Parathyroid adenoma (tissue), 2 donors: ENCODE results near the gene IGLON5.

ENCODE experiments used
- H2AFZ ChIP-seq: fragments of 300-600 bp; sonication (generic); one replicate; pipeline ENCODE4 v1.7.0; 2017; ENCODE audit warnings: antibody characterized with exemption, mild to moderate bottlenecking
- H3K27ac ChIP-seq: fragments of 300-600 bp; sonication (generic); one replicate; pipeline ENCODE4 v1.7.0; 2017
- H3K27me3 ChIP-seq: fragments of 300-600 bp; sonication (generic); one replicate; pipeline ENCODE4 v1.7.0; 2017; ENCODE audit warnings: low read length; ENCODE audit not compliant: control insufficient read depth, insufficient read depth
- H3K36me3 ChIP-seq: fragments of 300-600 bp; sonication (generic); one replicate; pipeline ENCODE4 v1.7.0; 2017; ENCODE audit warnings: low read length; ENCODE audit not compliant: control insufficient read depth, insufficient read depth
- H3K4me1 ChIP-seq: fragments of 300-600 bp; sonication (generic); one replicate; pipeline ENCODE4 v1.7.0; 2017; ENCODE audit warnings: control low read depth
- H3K4me2 ChIP-seq: fragments of 300-600 bp; sonication (generic); one replicate; pipeline ENCODE4 v1.7.0; 2017; ENCODE audit warnings: low read length
- H3K4me3 ChIP-seq: fragments of 300-600 bp; sonication (generic); one replicate; pipeline ENCODE4 v1.7.0; 2017; ENCODE audit warnings: low read depth, low read length
- H3K79me2 ChIP-seq: fragments of 300-600 bp; sonication (generic); one replicate; pipeline ENCODE4 v1.7.0; 2017; ENCODE audit warnings: control low read depth
- H3K9ac ChIP-seq: fragments of 300-600 bp; sonication (generic); one replicate; pipeline ENCODE4 v1.7.0; 2017; ENCODE audit warnings: mild to moderate bottlenecking
- H3K9me3 ChIP-seq: fragments of 300-600 bp; sonication (generic); one replicate; pipeline ENCODE4 v1.7.0; 2017; ENCODE audit warnings: low read length; ENCODE audit not compliant: control insufficient read depth
- TF ChIP-seq, protein P1 (sequence below): fragments of 300-600 bp; sonication (generic); IDR thresholded peaks from one replicate; pipeline ENCODE4 v1.7.0; 2017; ENCODE audit warnings: antibody characterized with exemption, mild to moderate bottlenecking
- donor health status: primary hyperparathyroidism.

The IGLON5 gene

DNA sequence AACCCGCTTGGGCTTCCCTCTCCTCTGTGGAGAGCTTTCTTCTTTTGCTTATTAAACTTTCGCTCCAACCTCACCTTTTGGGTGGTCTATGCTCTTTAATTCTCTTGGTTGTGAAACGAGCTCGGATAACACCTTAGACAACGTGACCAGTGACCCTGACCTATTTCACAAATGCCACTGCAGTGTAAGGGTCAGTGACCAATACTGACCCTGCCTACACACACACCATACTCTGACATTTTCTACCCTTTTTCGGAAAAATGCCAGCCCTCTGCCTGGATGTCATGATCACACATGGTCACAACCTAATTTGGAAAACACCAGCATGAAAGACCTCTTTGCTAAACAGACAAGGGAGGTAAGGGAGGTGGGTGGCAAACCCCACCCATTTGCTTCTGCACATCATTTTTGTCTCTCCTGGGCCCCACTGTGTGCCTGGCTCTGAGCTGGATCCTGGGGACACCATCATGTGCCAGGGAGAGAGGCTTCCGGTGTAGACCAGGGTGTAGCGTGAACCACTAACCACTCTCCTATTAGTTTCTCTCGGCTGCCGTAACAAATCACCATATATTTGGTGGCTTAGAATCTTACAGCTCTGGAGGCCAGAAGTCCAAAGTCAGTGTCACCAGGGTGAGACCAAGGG is 44.8 kb downstream of the IGLON5 start:
- no peaks in the 10 kb centered on the region for H3K27me3 ChIP-seq
- H3K4me1 ChIP-seq = peaks cover 13% of the 10 kb centered on the region
- TF ChIP-seq, protein P1, sequence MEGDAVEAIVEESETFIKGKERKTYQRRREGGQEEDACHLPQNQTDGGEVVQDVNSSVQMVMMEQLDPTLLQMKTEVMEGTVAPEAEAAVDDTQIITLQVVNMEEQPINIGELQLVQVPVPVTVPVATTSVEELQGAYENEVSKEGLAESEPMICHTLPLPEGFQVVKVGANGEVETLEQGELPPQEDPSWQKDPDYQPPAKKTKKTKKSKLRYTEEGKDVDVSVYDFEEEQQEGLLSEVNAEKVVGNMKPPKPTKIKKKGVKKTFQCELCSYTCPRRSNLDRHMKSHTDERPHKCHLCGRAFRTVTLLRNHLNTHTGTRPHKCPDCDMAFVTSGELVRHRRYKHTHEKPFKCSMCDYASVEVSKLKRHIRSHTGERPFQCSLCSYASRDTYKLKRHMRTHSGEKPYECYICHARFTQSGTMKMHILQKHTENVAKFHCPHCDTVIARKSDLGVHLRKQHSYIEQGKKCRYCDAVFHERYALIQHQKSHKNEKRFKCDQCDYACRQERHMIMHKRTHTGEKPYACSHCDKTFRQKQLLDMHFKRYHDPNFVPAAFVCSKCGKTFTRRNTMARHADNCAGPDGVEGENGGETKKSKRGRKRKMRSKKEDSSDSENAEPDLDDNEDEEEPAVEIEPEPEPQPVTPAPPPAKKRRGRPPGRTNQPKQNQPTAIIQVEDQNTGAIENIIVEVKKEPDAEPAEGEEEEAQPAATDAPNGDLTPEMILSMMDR = no peak
- no peaks in the 10 kb centered on the region for H3K36me3 ChIP-seq
- H2AFZ ChIP-seq = no peak overlapping the region
- H3K79me2 ChIP-seq = peaks cover 8% of the 10 kb centered on the region
- no peak overlapping the region for H3K4me2 ChIP-seq
- H3K27ac ChIP-seq = no peak overlapping the region
- H3K4me3 ChIP-seq = no peak overlapping the region
- no peaks in the 10 kb centered on the region for H3K9me3 ChIP-seq
- no peak overlapping the region for H3K9ac ChIP-seq

DNA sequence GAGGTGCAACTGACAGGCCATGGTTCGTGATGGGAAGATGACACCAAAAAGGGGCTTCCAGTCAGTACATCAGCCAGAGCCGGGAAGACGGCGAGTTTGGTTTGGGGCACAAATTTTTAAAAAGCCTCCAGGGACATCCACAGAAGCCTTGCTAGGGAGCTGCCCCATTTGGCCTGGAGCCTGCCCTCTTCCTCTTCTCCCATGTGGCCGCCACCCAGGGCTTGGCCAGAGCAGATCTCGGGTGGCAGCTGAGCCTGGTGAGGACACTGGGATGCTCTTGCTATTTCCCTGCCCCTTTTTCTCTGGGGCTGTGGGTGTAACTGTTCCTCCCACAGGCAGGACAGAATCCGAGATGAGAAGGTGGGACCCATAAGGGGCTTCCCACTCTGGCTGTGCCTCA is 46.5 kb downstream of the IGLON5 start:
- Histone ChIP-seq H3K79me2 (peaks cover 15% of the 10 kb centered on the region), H3K27ac (no peak overlapping the region), H2AFZ (no peak overlapping the region), H3K9ac (no peak overlapping the region), H3K9me3 (no peaks in the 10 kb centered on the region), H3K36me3 (no peaks in the 10 kb centered on the region), H3K4me2 (no peak overlapping the region), H3K4me1 (peaks cover 13% of the 10 kb centered on the region), H3K27me3 (no peaks in the 10 kb centered on the region), H3K4me3 (no peak overlapping the region)
- TF ChIP-seq, protein P1 = no peak

DNA sequence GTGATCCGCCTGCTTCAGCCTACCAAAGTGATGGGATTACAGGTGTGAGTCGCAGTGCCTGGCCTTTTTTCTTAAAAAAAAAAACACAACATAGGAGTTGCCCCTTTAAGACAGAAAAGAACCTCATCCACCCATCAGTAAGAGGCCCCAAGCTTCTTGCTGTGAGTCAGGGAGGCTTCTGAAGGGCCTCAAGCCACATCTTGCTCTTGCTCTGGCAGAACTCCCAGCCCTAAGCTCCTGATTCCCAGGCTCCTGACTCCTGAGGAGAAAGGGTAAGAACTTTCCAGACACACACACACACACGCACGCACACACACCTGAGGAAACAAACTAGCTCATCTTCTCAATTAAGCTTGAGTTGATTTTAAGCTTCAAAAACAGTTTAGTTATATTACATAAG is 47.9 kb downstream of the IGLON5 start:
- Histone ChIP-seq H3K27ac (no peak overlapping the region), H3K27me3 (no peaks in the 10 kb centered on the region), H3K4me2 (no peak overlapping the region), H3K36me3 (no peaks in the 10 kb centered on the region), H3K9ac (no peak overlapping the region), H3K9me3 (no peaks in the 10 kb centered on the region), H3K4me3 (no peak overlapping the region), H3K79me2 (peaks cover 17% of the 10 kb centered on the region), H3K4me1 (peaks cover 8% of the 10 kb centered on the region), H2AFZ (no peak overlapping the region)
- TF ChIP-seq, protein P1 = no peak

DNA sequence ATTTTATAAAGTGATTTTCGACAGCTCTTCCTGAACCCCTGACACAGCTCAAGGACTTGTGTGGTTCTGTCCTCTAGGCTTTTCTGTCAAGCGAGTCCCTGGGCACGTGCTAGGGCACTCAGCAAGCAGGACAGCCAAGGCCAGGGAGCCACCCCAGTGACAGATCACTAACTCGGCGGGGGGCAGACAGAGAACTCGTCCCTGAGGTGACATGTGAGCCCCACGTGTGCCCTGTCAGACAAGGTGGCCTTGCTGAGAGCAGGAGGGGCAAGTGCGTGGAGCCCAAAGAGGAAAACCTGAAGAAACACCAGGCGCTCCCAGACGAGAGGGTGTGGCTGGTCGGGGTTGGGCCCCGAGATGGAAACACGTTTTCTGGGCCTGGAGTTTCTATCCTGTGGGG is 49.8 kb downstream of the IGLON5 start:
- TF ChIP-seq, protein P1 = no peak
- H3K9ac ChIP-seq = no peak overlapping the region
- no peak overlapping the region for H3K27ac ChIP-seq
- H2AFZ ChIP-seq = no peak overlapping the region
- no peaks in the 10 kb centered on the region for H3K36me3 ChIP-seq
- peaks cover 25% of the 10 kb centered on the region for H3K79me2 ChIP-seq
- no peak overlapping the region for H3K4me2 ChIP-seq
- no peak overlapping the region for H3K4me3 ChIP-seq
- H3K4me1 ChIP-seq = peaks cover 6% of the 10 kb centered on the region
- H3K9me3 ChIP-seq = no peaks in the 10 kb centered on the region
- H3K27me3 ChIP-seq = no peaks in the 10 kb centered on the region
